OCI-LY1 (cell line): ENCODE data around the gene UMAD1.

Experiments
- H2AFZ ChIP-seq: fragments of 200-600 bp; sonication (generic), shearing (Covaris generic); 2 replicates; pipeline ENCODE4 v1.6.0; 2014; ENCODE audit warnings: antibody characterized with exemption, mild to moderate bottlenecking, low read length
- H3F3A ChIP-seq: fragments of 200-600 bp; sonication (generic), shearing (Covaris generic); 2 replicates; pipeline ENCODE4 v1.6.0; 2014; ENCODE audit warnings: mild to moderate bottlenecking, antibody characterized with exemption, low read length, moderate library complexity; ENCODE audit not compliant: insufficient read depth
- H3K27ac ChIP-seq: fragments of 200-600 bp; sonication (generic); 2 replicates; pipeline ENCODE4 v1.5.1; 2014; ENCODE audit warnings: low read length, mixed run types, mild to moderate bottlenecking, low read depth; ENCODE audit not compliant: poor library complexity, severe bottlenecking
- H3K27me3 ChIP-seq: fragments of 200-600 bp; sonication (generic); 2 replicates; pipeline ENCODE4 v1.6.0; 2014; ENCODE audit warnings: antibody characterized with exemption, mild to moderate bottlenecking, low read length, moderate library complexity; ENCODE audit not compliant: insufficient read depth
- H3K36me3 ChIP-seq: fragments of 200-600 bp; sonication (generic); 2 replicates; pipeline ENCODE4 v1.6.1; 2014; ENCODE audit warnings: mild to moderate bottlenecking, antibody characterized with exemption, low read length, moderate library complexity, mixed read lengths; ENCODE audit not compliant: insufficient read depth
- H3K4me1 ChIP-seq: fragments of 200-600 bp; sonication (generic); 2 replicates; pipeline ENCODE4 v1.5.1; 2014; ENCODE audit warnings: mild to moderate bottlenecking, low read length, moderate library complexity; ENCODE audit not compliant: insufficient read depth, severe bottlenecking
- H3K4me2 ChIP-seq: fragments of 200-600 bp; sonication (generic), shearing (Covaris generic); 2 replicates; pipeline ENCODE4 v1.6.1; 2014; ENCODE audit warnings: low read length
- H3K4me3 ChIP-seq: fragments of 200-600 bp; sonication (generic); 2 replicates; pipeline ENCODE4 v1.5.1; 2014; ENCODE audit warnings: low read length, low read depth, mild to moderate bottlenecking, mixed read lengths; ENCODE audit not compliant: poor library complexity, severe bottlenecking
- H3K79me2 ChIP-seq: fragments of 200-600 bp; shearing (Covaris generic); 2 replicates; pipeline ENCODE4 v1.6.1; 2016; ENCODE audit warnings: mixed run types, low read length, mixed read lengths; ENCODE audit not compliant: insufficient read depth
- H3K9ac ChIP-seq: fragments of 200-600 bp; sonication (generic), shearing (Covaris generic); 2 replicates; pipeline ENCODE4 v1.6.1; 2014; ENCODE audit warnings: mild to moderate bottlenecking, low read length, mixed read lengths
- H3K9me2 ChIP-seq: fragments of 200-600 bp; sonication (generic), shearing (Covaris generic); 2 replicates; pipeline ENCODE4 v1.6.1; 2014; ENCODE audit warnings: low read depth, mild to moderate bottlenecking, low read length, mixed read lengths
- H3K9me3 ChIP-seq: fragments of 200-600 bp; shearing (Covaris generic); 2 replicates; pipeline ENCODE4 v1.6.1; 2014; ENCODE audit warnings: low read length, mixed read lengths
- H4K20me1 ChIP-seq: fragments of 200-600 bp; sonication (generic), shearing (Covaris generic); 2 replicates; pipeline ENCODE4 v1.6.0; 2016; ENCODE audit warnings: mild to moderate bottlenecking, low read length; ENCODE audit not compliant: insufficient read depth
- CTCF ChIP-seq: fragments of 200-600 bp; sonication (generic), shearing (Covaris generic); IDR thresholded peaks from 2 replicates; pipeline ENCODE4 v1.5.1; 2017; ENCODE audit warnings: mild to moderate bottlenecking, antibody characterized with exemption, low read length, moderate library complexity, mixed read lengths
- EZH2 ChIP-seq: fragments of 200-600 bp; sonication (generic), shearing (Covaris generic); IDR thresholded peaks from 2 replicates; pipeline ENCODE4 v1.8.0; 2017; ENCODE audit warnings: borderline replicate concordance, mixed run types, mild to moderate bottlenecking, antibody characterized with exemption, low read length, moderate library complexity, mixed read lengths

The UMAD1 gene

GRCh38 chr7:7647495-7648036 lies 7.0 kb downstream of the UMAD1 start:
- TF ChIP-seq CTCF (no peak), EZH2 (no peak)
- Histone ChIP-seq H3K9me2 (no peaks in the 10 kb centered on the region), H3F3A (no peaks in the 10 kb centered on the region), H3K79me2 (peaks cover 13% of the 10 kb centered on the region; the same call in 1 of the 2 replicates), H3K27me3 (no peaks in the 10 kb centered on the region), H3K27ac (peak overlapping the region; percentile 21), H3K36me3 (peaks cover 4% of the 10 kb centered on the region; the same call in 1 of the 2 replicates), H2AFZ (no peak overlapping the region), H3K4me2 (no peak overlapping the region), H4K20me1 (no peaks in the 10 kb centered on the region), H3K4me1 (peaks cover 29% of the 10 kb centered on the region), H3K4me3 (no peak overlapping the region), H3K9ac (no peak overlapping the region), H3K9me3 (no peaks in the 10 kb centered on the region)

- no peak overlapping the region for H3K27ac ChIP-seq
- no peaks in the 10 kb centered on the region for H3F3A ChIP-seq
- no peak overlapping the region for H3K4me3 ChIP-seq
- no peak overlapping the region for H3K9ac ChIP-seq
- H3K27me3 ChIP-seq = no peaks in the 10 kb centered on the region
- peaks cover 31% of the 10 kb centered on the region for H3K4me1 ChIP-seq
- H4K20me1 ChIP-seq = no peaks in the 10 kb centered on the region
- no peak for TF ChIP-seq EZH2
- no peak for TF ChIP-seq CTCF
- H3K4me2 ChIP-seq = no peak overlapping the region
- no peaks in the 10 kb centered on the region for H3K9me2 ChIP-seq
- H3K79me2 ChIP-seq = peaks cover 16% of the 10 kb centered on the region; the same call in 1 of the 2 replicates
- H3K9me3 ChIP-seq = no peaks in the 10 kb centered on the region
- H2AFZ ChIP-seq = no peak overlapping the region
- H3K36me3 ChIP-seq = no peaks in the 10 kb centered on the region
Measured at GRCh38 chr7:7650682-7651206, 10.2 kb downstream of the UMAD1 start.

GRCh38 chr7:7651479-7651878 lies 10.9 kb downstream of the UMAD1 start:
- H3K9me3 ChIP-seq = no peaks in the 10 kb centered on the region
- H2AFZ ChIP-seq = no peak overlapping the region
- no peaks in the 10 kb centered on the region for H4K20me1 ChIP-seq
- H3K36me3 ChIP-seq = no peaks in the 10 kb centered on the region
- TF ChIP-seq CTCF = no peak
- no peak for TF ChIP-seq EZH2
- no peak overlapping the region for H3K4me3 ChIP-seq
- H3F3A ChIP-seq = no peaks in the 10 kb centered on the region
- H3K79me2 ChIP-seq = peaks cover 16% of the 10 kb centered on the region; the same call in 1 of the 2 replicates
- no peak overlapping the region for H3K9ac ChIP-seq
- no peaks in the 10 kb centered on the region for H3K27me3 ChIP-seq
- no peaks in the 10 kb centered on the region for H3K9me2 ChIP-seq
- H3K27ac ChIP-seq = no peak overlapping the region
- peaks cover 31% of the 10 kb centered on the region for H3K4me1 ChIP-seq
- H3K4me2 ChIP-seq = no peak overlapping the region
